NB4 (cell line): Measurements from ENCODE around the gene GABBR2.

Experiments used
- DNase-seq: peaks from one replicate; pipeline ENCODE4 v3.0.0; 2010; ENCODE audit warnings: low read depth
- H3K4me3 ChIP-seq: one replicate; pipeline ENCODE4 v1.5.1; 2011; ENCODE audit warnings: mild to moderate bottlenecking, low read depth, low read length, moderate library complexity
- MYC ChIP-seq: IDR thresholded peaks from 2 replicates; pipeline ENCODE4 v1.6.1; 2011; ENCODE audit warnings: low read depth, low read length
- POLR2A ChIP-seq: IDR thresholded peaks from 2 replicates; pipeline ENCODE4 v1.6.1; 2011; ENCODE audit warnings: mild to moderate bottlenecking; ENCODE audit not compliant: insufficient read length; ENCODE audit errors: extremely low read depth
- TF ChIP-seq, protein P1 (sequence below): IDR thresholded peaks from 2 replicates; pipeline ENCODE4 v1.6.1; 2011; ENCODE audit warnings: low read depth, low read length
- TF ChIP-seq, protein P2 (sequence below): IDR thresholded peaks from one replicate; pipeline ENCODE4 v1.5.1; 2012; ENCODE audit warnings: low read depth, low read length

GABBR2 gene

DNA sequence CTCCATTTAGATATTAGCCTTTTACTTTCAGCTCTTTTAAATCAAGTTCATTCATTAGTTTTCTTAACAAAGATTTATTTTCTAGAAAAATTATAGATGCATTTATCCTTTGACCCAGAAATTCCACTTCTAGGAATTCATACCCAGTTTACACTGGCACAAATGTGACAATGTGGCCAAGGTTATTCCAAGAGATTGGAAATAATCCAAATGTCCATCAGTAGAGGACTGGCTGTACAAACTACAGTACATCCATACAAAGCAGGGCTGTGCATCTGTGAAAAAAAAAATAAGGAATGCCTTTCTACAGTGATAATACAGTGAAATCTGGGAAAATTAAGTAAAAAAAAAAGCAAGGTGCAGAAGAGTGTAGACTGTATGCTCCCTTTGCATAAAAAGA is 149.2 kb downstream of the GABBR2 start:
- TF ChIP-seq, protein P1, sequence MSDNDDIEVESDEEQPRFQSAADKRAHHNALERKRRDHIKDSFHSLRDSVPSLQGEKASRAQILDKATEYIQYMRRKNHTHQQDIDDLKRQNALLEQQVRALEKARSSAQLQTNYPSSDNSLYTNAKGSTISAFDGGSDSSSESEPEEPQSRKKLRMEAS = no peak
- TF ChIP-seq POLR2A (no peak), MYC (no peak)
- TF ChIP-seq, protein P2, sequence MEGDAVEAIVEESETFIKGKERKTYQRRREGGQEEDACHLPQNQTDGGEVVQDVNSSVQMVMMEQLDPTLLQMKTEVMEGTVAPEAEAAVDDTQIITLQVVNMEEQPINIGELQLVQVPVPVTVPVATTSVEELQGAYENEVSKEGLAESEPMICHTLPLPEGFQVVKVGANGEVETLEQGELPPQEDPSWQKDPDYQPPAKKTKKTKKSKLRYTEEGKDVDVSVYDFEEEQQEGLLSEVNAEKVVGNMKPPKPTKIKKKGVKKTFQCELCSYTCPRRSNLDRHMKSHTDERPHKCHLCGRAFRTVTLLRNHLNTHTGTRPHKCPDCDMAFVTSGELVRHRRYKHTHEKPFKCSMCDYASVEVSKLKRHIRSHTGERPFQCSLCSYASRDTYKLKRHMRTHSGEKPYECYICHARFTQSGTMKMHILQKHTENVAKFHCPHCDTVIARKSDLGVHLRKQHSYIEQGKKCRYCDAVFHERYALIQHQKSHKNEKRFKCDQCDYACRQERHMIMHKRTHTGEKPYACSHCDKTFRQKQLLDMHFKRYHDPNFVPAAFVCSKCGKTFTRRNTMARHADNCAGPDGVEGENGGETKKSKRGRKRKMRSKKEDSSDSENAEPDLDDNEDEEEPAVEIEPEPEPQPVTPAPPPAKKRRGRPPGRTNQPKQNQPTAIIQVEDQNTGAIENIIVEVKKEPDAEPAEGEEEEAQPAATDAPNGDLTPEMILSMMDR = no peak
- DNase-seq = no peak
- H3K4me3 ChIP-seq = no peak overlapping the region

DNA sequence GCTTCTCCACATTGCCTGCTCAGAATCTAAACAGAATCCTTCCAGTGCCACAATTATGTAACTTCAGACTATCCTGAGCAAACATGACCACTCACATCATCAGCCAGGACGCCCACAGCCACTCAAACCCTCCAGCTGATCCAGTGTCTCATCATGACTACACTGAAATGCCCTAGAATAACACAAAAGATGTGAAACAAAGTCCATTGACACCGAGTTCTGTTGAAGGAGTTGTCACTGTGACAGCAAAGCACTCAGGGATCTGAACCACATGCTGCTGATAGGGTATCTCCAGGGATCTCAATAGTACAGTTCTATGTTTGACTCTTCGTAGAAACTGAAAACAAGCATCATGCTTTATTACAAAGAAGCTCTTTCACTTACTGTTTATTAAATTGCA is 150.2 kb downstream of the GABBR2 start:
- no peak overlapping the region for H3K4me3 ChIP-seq
- TF ChIP-seq POLR2A (no peak), MYC (no peak)
- TF ChIP-seq, protein P1 = no peak
- TF ChIP-seq, protein P2 = no peak

DNA sequence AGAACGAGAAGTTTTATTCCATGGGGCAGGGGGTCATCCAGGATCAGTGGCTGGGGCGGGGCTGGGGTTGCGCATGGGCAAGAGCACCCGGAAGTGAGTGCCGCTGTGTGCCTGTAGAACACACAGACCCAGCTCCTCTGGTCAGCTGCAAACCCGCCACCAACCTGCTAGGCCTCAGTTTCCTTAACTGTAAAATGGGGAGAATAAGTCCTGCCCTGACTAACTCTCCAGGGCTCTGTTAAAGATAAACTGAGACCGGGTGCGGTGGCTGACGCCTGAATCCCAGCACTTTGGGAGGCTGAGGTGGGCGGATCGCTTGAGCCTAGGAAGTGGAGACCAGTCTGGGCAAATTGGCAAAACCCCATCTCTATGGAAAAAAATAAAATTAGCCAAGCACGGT is 152.2 kb downstream of the GABBR2 start:
- no peak for TF ChIP-seq MYC
- TF ChIP-seq, protein P1 = no peak
- TF ChIP-seq, protein P2 = no peak
- no peak for TF ChIP-seq POLR2A
- DNase-seq = no peak
- no peak overlapping the region for H3K4me3 ChIP-seq

More for the DNA sequence above, 150.2 kb downstream of the GABBR2 start:
- DNase-seq = no peak

DNA sequence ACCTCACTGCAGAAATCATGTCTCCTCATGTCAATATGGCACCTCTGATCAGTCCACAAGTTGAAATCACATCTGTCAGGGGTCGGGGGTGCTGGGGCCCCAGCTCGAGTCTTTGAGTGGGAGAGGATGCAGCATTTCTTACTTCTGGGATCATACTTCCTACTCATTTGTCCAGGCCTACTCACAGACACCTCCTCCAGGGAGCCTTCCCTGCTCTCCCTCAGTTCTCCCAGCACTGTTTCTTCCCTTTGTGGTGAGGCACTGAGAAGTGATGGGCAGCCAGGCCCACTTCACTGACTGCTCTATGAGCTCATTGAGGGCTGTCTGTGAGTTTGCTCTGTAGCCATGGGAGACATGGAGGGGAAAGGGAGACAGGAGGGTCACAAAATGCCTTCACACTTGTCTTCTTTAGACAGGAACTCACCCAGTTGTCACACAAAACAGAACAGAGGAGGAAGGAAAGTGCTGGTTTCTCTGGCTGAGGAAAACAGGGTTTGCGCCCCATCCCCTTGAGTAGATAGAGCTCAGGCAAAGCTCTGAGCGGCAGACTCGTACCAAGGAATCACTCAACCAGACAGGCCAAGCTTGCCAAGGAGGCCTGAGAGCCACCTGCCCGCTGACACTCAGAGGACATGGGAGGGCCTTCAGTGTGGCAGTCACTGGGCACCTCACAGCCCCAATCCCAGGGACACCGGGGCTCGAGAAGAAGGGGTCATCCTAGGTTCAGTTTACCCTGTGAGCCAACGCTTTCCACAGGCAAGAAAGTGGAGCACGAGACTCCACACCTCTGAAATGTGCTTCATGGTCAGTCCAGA is 152.9 kb downstream of the GABBR2 start:
- no peak overlapping the region for H3K4me3 ChIP-seq
- DNase-seq = no peak
- TF ChIP-seq POLR2A (no peak), MYC (no peak)
- TF ChIP-seq, protein P2 = no peak
- TF ChIP-seq, protein P1 = no peak

DNA sequence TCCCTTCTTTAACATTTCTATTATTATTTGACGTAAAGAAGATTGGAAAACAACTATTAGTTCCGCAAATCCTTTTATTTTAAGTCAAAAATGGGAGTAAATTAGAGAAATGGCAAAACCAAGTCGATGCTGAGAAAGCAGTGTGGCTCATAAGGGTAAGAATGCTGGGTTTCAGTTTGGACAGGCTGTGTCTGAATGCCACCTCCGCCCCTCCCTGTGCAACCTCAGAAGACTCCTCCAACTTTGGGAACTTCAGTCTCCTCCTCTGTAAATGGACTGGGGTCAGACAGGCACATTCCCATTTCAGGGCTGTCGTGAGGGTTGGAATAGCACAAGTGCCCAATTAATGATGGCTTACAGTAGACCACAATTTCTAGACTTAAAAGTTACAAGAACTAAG is 154.0 kb downstream of the GABBR2 start:
- no peak overlapping the region for H3K4me3 ChIP-seq
- TF ChIP-seq, protein P2 = no peak
- TF ChIP-seq MYC = no peak
- no peak for DNase-seq

DNA sequence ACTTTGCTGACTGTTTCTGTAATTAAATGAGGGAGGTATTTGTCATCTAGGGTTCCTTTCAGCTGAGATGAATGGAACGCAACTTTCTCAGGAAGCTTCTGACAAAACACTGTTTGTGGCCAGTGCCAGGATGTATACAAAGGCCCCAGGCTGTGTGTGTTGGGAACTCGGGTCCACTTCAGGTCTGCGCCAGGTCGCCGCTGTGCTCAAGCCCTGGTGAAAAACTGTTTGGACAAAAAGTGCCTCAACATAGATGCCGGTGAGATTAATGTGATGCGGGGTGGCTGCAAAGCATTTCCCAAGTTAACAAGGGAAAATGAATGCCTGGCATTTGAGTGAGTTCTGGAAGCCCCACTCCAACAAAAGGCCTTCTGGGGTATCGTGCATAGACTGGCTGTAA is 156.4 kb downstream of the GABBR2 start:
- no peak for DNase-seq
- TF ChIP-seq POLR2A = no peak
- H3K4me3 ChIP-seq = no peak overlapping the region
